Inflammatory macrophage treated with lipopolysaccharide for 4 hours (primary cell): ENCODE data around the gene HERPUD1.
"Not testable (repeated sequence)": the region's sequence is repeated elsewhere in the genome, so short reads cannot be mapped to it uniquely, and the experiment has no call there.

Experiments used
- DNase-seq: peaks from one replicate; pipeline ENCODE4 v3.0.0-alpha.2; 2020

Gene HERPUD1

GRCh38 chr16:56983211-56983751, 51.3 kb downstream of the HERPUD1 start:
- DNase-seq: no peak

- no peak for DNase-seq
These were observed 52.7 kb downstream of the HERPUD1 start for GRCh38 chr16:56984639-56985038.

GRCh38 chr16:56985288-56985961, 53.5 kb downstream of the HERPUD1 start:
- DNase-seq: peak; percentile 80

GRCh38 chr16:56985962-56986360, 54.0 kb downstream of the HERPUD1 start:
- no peak for DNase-seq

GRCh38 chr16:56986361-56986760, 54.4 kb downstream of the HERPUD1 start:
- DNase-seq: no peak

GRCh38 chr16:56986908-56987307, 55.0 kb downstream of the HERPUD1 start:
- DNase-seq: not testable (repeated sequence)

- DNase-seq: no peak
These were observed 55.8 kb downstream of the HERPUD1 start for GRCh38 chr16:56987692-56988091.

- peak; percentile 42 for DNase-seq
These were observed 56.4 kb downstream of the HERPUD1 start for GRCh38 chr16:56988161-56988947.

GRCh38 chr16:56988948-56989945, 57.3 kb downstream of the HERPUD1 start, which contains the start of gene NLRC5:
Gene NLRC5 (plus strand): TSS chr16:56989557. CDS start chr16:57020713, 31,156 bp downstream.
- peak; percentile 94 for DNase-seq

GRCh38 chr16:56989988-56990387, 58.0 kb downstream of the HERPUD1 start:
- DNase-seq: no peak

- DNase-seq: no peak
These were observed 58.7 kb downstream of the HERPUD1 start for GRCh38 chr16:56990407-56991286.

GRCh38 chr16:56992431-56992830, 60.5 kb downstream of the HERPUD1 start:
- not testable (repeated sequence) for DNase-seq

GRCh38 chr16:56993204-56993603, 61.3 kb downstream of the HERPUD1 start:
- DNase-seq: peak; percentile 38

- no peak for DNase-seq
These were observed 62.4 kb downstream of the HERPUD1 start for GRCh38 chr16:56994311-56994710.
